Fibroblast of the conjunctiva (primary cell): Measurements from ENCODE around the gene FANCE.
A peak's percentile ranks its signal among the peaks of the same experiment; 100 is the strongest.
"Not testable (repeated sequence)": the region's sequence is repeated elsewhere in the genome, so short reads cannot be mapped to it uniquely, and the experiment has no call there.

ENCODE experiments used
- DNase-seq: peaks from one replicate; pipeline ENCODE4 v3.0.0-alpha.2; 2010; ENCODE audit warnings: low read depth

FANCE gene

DNA sequence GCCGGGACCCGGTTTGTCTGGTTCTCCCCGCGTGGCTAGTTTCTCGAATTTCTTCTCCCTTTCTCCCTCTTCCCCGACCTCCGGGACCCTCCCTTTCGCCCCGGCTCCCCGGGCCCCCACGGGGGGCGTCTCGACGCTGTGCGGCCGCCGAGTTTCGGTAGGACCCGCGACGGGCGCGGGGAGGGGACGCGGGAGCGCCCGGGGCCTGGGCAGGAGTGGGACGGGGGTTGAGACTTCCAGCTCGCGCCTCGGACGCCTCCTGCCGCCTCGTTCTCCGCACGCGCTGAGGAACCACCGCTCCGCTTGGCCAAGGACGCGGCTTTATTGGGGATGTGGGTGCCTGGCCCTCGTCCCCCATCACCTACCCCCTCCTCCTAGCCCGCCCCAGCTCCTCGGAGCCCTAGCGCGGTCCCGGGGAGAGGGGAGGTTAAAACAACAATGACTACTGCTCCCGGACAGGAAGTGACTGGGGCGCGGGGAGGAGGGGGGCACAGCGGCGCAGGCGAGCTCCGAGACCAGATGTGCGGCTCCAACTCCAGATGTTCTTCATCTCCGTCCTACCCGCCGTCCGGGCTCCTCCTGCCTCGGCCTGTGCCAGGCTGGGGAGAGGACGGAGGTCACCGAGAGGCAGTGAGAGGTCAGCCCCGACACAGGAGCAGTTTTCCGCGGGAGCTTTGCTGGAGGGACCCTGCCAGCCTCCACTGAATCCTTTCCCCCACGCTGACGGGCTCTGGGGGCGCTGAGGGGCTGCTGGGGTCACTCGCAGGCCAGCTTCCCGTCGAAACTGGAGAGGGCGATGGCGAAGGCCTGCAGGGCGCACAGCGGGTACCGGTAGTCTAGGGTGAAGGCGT is 45.7 kb downstream of the FANCE start:
- DNase-seq: peak; percentile 82

GRCh38 chr6:35498422-35499067 is 46.4 kb downstream of the FANCE start:
- no peak for DNase-seq

- no peak for DNase-seq
These were observed 47.2 kb downstream of the FANCE start for GRCh38 chr6:35499372-35499771.

GRCh38 chr6:35500782-35501181 is 48.6 kb downstream of the FANCE start:
- no peak for DNase-seq

DNA sequence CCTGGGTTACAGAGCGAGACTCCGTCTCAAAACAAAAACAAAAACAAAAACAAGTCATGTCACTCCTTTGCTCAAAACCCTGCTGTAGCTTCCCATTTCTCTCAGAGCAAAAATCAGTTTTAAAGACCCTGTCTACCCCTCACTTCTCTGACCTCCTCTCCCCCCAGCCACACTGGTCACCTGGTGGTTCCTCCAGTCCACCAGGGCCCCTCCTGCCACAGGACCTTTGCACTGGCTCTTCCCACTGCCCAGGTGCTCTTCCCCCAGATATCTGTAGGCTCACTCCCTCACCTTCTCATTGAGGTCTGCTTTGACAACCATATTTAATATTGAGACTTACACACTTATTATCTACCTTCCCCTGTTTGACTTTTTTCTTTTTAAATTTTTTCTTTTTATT is 49.6 kb downstream of the FANCE start:
- DNase-seq: no peak

DNA sequence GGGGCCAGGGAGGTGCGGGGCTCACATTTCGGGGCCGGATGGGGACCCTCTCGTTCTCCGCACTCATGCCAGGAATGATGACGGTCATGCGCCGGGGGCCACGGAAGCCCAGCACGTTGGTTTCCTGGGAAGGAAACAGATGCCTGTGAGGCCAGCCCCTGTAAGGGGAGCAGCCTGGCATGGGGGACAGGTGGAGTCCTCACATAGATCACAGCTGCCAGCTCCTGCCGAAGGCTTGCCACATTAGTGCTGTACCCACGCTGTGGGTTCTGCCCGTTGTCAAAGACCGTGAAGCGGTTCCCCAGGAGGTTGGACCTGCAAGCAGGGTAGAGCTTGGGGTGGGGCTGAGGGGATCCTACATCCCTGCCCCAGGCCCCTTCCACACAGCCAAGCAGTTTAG is 51.4 kb downstream of the FANCE start:
- no peak for DNase-seq

GRCh38 chr6:35505999-35506412 is 53.9 kb downstream of the FANCE start:
- DNase-seq: no peak

DNA sequence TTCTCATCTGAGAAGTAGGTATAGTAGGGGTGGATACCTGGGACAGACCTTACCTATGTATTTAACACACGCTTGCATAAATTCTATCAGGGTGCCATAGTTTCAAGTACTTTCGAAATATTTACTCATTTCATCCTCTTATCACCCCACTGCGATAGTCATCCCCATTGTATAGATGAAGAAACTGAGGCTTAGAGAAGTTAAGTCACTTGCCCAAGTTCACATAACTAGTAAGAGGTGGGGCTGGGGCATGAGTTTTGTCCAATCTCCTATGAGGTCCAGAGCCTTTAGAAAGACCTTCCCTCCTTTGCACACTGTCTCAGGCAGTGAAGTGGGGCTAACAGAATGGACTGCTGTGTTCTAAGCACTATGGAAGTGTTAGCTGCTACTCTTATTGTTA is 54.4 kb downstream of the FANCE start:
- DNase-seq: no peak

DNA sequence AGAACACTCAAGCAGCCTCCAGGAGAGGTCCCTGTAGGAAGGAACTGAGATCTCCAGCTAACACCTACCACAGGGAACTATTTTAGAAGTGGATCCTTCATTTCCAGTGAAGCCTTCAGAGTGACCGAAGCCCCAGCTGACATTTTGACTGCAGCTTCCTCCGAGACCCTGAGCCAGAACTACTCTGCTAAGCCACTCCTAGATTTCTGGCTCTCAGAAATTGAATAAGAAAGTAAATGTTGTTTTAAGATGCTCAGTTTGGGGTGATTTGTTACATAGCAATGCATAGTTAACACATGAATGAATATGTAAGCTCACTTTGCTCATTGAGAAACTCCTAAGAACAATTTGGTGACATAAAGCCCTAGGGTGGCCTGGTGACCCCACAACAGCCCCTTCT is 55.1 kb downstream of the FANCE start:
- DNase-seq: no peak

GRCh38 chr6:35508027-35508426 is 55.9 kb downstream of the FANCE start:
- DNase-seq: no peak

GRCh38 chr6:35508542-35508941 is 56.4 kb downstream of the FANCE start:
- DNase-seq: no peak

- no peak for DNase-seq
These were observed 58.9 kb downstream of the FANCE start for GRCh38 chr6:35510916-35511561.

DNA sequence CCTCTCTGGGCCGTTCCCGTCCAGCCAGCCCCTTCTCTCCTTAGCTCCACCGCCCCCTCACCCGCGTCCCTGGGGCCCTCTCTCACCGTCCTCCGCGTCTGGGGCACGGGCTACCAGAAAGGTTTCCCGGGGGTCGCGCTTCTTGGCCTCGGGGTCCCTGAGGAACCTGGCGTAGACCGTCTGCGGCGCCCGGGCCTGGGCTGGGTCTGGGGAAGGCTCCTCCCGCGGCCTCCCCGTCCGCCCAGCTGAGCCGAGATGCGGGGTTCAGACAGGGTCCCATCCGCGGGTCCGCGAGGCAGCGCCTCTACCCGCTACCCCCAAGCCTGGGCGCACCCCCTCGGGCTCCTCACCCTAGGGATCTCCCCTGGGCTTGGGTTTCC is 59.4 kb downstream of the FANCE start:
- DNase-seq: no peak

DNA sequence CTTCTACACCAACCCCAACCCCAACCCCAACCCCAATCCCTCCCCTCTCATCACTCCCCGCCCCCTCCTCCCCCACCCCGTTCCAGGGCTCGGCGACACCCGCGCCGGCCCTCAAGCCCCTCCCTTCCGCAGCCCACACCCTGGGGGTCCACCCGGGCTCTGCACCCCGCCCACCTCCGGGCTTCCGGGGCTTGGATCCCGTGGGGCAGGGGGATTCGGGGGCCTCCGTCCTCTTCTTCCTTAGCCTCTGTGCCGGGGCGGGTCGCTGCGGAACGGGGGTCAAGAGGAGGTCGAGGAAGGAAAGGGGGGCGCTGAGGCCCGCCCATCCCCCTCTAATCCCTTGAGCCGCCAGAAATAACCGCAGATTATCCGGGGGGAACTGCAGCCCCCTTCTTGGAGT is 59.9 kb downstream of the FANCE start:
- DNase-seq: no peak

DNA sequence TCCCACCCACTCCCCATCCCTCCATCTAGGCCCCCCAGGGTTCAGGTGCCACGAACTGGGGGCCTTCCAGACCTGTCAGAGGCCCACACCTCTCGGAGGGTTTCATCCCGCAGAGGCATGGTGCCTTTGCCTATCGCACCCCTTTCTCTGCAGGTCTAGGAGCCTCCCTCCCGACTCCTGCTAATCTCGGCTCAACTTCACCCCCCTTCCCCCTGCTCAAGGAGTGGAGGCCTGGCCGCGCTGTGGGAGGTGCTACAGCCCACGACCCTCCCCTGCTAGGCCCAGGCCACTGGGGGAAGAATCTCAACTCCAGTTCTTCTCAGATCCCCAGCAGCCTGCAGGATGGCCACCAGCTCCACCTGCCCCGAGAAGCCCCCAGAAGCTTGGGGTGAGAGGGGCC is 60.6 kb downstream of the FANCE start, which contains the start of gene TULP1:
Gene TULP1, minus strand, starts transcription at position 157 of the 400 bp plus-strand sequence. Its CDS starts 38 bp downstream, at position 119.
- no peak for DNase-seq

- no peak for DNase-seq
These were observed 62.4 kb downstream of the FANCE start for GRCh38 chr6:35514587-35514986.

DNA sequence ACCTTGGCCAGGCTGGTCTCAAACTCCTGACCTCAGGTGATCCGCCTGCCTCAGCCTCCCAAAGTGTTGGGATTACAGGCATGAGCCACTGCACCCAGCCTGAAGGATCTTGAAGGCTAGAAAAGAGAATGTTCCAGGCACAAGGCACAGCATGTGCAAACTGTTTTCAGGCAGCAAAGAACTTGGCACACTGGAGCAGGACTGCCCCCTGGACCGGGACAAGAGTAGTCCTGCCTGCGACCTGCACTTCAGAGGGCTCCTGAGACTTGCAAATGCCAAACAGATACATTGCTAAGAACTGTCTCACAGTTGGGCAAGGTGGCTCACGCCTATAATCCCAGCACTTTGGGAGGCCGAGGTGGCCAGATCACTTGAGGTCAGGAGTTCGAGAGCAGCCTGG is 63.8 kb downstream of the FANCE start:
- DNase-seq: not testable (repeated sequence)
